Mesendoderm (in vitro differentiated cells): Measurements from ENCODE around the gene TPT1.
A peak's percentile ranks its signal among the peaks of the same experiment; 100 is the strongest.

Experiments
- DNase-seq: peaks from one replicate; pipeline ENCODE4 v3.0.0; 2013
- H2AK5ac ChIP-seq: 2 replicates; pipeline ENCODE4 v1.6.1; 2013; ENCODE audit warnings: low read length, inconsistent platforms
- H2BK120ac ChIP-seq: 2 replicates; pipeline ENCODE4 v1.6.1; 2013; ENCODE audit warnings: low read depth, mild to moderate bottlenecking, low read length, moderate library complexity, mixed read lengths
- H2BK15ac ChIP-seq: replicated peaks from 2 replicates; pipeline ENCODE4 v1.6.1; 2013; ENCODE audit warnings: low read depth, mild to moderate bottlenecking, moderate library complexity
- H2BK5ac ChIP-seq: 2 replicates; pipeline ENCODE4 v1.6.1; 2013; ENCODE audit warnings: low read length, inconsistent platforms
- H3K18ac ChIP-seq: 2 replicates; pipeline ENCODE4 v1.6.1; 2013; ENCODE audit warnings: mild to moderate bottlenecking, low read length, mixed read lengths
- H3K23ac ChIP-seq: one replicate; pipeline ENCODE4 v1.6.1; 2013; ENCODE audit warnings: low read length
- H3K27ac ChIP-seq: 2 replicates; pipeline ENCODE4 v1.5.1; 2013; ENCODE audit warnings: low read depth, mild to moderate bottlenecking, inconsistent platforms, low read length, moderate library complexity
- H3K27me3 ChIP-seq: 2 replicates; pipeline ENCODE4 v1.6.1; 2013; ENCODE audit warnings: low read length, control low read depth, mild to moderate bottlenecking, inconsistent platforms; ENCODE audit not compliant: insufficient read depth, poor library complexity
- H3K36me3 ChIP-seq: 2 replicates; pipeline ENCODE4 v1.6.1; 2013; ENCODE audit warnings: low read length, inconsistent platforms; ENCODE audit not compliant: control insufficient read depth, insufficient read depth
- H3K4ac ChIP-seq: one replicate; pipeline ENCODE4 v1.6.1; 2013; ENCODE audit warnings: low read depth, mild to moderate bottlenecking, low read length, moderate library complexity
- H3K4me1 ChIP-seq: 2 replicates; pipeline ENCODE4 v1.6.1; 2013; ENCODE audit warnings: low read depth, low read length, inconsistent platforms; ENCODE audit not compliant: control insufficient read depth
- H3K4me2 ChIP-seq: 2 replicates; pipeline ENCODE4 v1.6.1; 2013; ENCODE audit warnings: low read length
- H3K4me3 ChIP-seq: 2 replicates; pipeline ENCODE4 v1.5.1; 2013; ENCODE audit warnings: mild to moderate bottlenecking, low read length
- H3K56ac ChIP-seq: one replicate; pipeline ENCODE4 v1.6.1; 2013; ENCODE audit warnings: low read length
- H3K79me1 ChIP-seq: 2 replicates; pipeline ENCODE4 v1.6.1; 2013; ENCODE audit warnings: low read length, inconsistent platforms
- H3K79me2 ChIP-seq: 2 replicates; pipeline ENCODE4 v1.6.1; 2013; ENCODE audit warnings: mild to moderate bottlenecking, low read length; ENCODE audit not compliant: control insufficient read depth, insufficient read depth
- H3K9ac ChIP-seq: 2 replicates; pipeline ENCODE4 v1.6.1; 2013; ENCODE audit warnings: low read length, inconsistent platforms
- H4K5ac ChIP-seq: one replicate; pipeline ENCODE4 v1.6.1; 2013; ENCODE audit warnings: low read length
- H4K8ac ChIP-seq: one replicate; pipeline ENCODE4 v1.6.1; 2013; ENCODE audit warnings: low read depth, mild to moderate bottlenecking, control low read depth, low read length, moderate library complexity
- WGBS: extraction: QIAGEN DNeasy Blood & Tissue Kit; methylation state at CpG from one replicate; pipeline ENCODE4 v1.1.7; 2013; ENCODE audit warnings: low lambda C conversion rate, missing lambda C conversion rate; ENCODE audit not compliant: insufficient coverage; ENCODE audit errors: extremely low coverage; 5-methylcytosine and 5-hydroxymethylcytosine counted together

TPT1 gene

GRCh38 chr13:45316996-45317395, 24.0 kb downstream of the TPT1 start:
- Histone ChIP-seq H2AK5ac (no peak overlapping the region), H3K27ac (no peak overlapping the region), H4K8ac (no peak overlapping the region), H3K56ac (no peak overlapping the region), H3K18ac (no peak overlapping the region), H3K9ac (no peak overlapping the region), H3K79me2 (no peaks in the 10 kb centered on the region), H3K4ac (no peak overlapping the region), H2BK15ac (no peak overlapping the region), H3K4me1 (no peaks in the 10 kb centered on the region), H3K36me3 (no peaks in the 10 kb centered on the region), H2BK120ac (no peak overlapping the region), H4K5ac (no peak overlapping the region), H3K79me1 (no peaks in the 10 kb centered on the region), H3K27me3 (no peaks in the 10 kb centered on the region), H3K4me3 (no peak overlapping the region), H3K23ac (no peak overlapping the region), H2BK5ac (no peak overlapping the region), H3K4me2 (no peak overlapping the region)
- WGBS: no CpG with 5 or more reads among the region's 5 CpGs
- no peak for DNase-seq

GRCh38 chr13:45316338-45316737, 24.6 kb downstream of the TPT1 start:
- Histone ChIP-seq H3K18ac (no peak overlapping the region), H2BK120ac (no peak overlapping the region), H3K4me2 (no peak overlapping the region), H3K79me2 (no peaks in the 10 kb centered on the region), H3K4ac (no peak overlapping the region), H2BK5ac (no peak overlapping the region), H3K4me1 (no peaks in the 10 kb centered on the region), H3K4me3 (no peak overlapping the region), H3K23ac (no peak overlapping the region), H4K5ac (no peak overlapping the region), H2AK5ac (no peak overlapping the region), H3K79me1 (no peaks in the 10 kb centered on the region), H4K8ac (no peak overlapping the region), H3K27me3 (no peaks in the 10 kb centered on the region), H3K56ac (peak overlapping the region; percentile 2), H3K36me3 (no peaks in the 10 kb centered on the region), H2BK15ac (no peak overlapping the region), H3K27ac (no peak overlapping the region), H3K9ac (no peak overlapping the region)
- no peak for DNase-seq
- WGBS: no CpG with 5 or more reads among the region's 6 CpGs

GRCh38 chr13:45315520-45316167, 25.3 kb downstream of the TPT1 start:
- H3K9ac ChIP-seq: no peak overlapping the region
- H3K23ac ChIP-seq: no peak overlapping the region
- no peak overlapping the region for H2BK120ac ChIP-seq
- no peaks in the 10 kb centered on the region for H3K4me1 ChIP-seq
- no peaks in the 10 kb centered on the region for H3K27me3 ChIP-seq
- no peak overlapping the region for H3K18ac ChIP-seq
- H2BK5ac ChIP-seq: no peak overlapping the region
- H3K27ac ChIP-seq: no peak overlapping the region
- no peak overlapping the region for H3K56ac ChIP-seq
- H2BK15ac ChIP-seq: no peak overlapping the region
- no peaks in the 10 kb centered on the region for H3K36me3 ChIP-seq
- no peak overlapping the region for H3K4me3 ChIP-seq
- no peak overlapping the region for H4K8ac ChIP-seq
- H3K79me1 ChIP-seq: no peaks in the 10 kb centered on the region
- H3K4me2 ChIP-seq: no peak overlapping the region
- no peak overlapping the region for H4K5ac ChIP-seq
- DNase-seq: no peak
- whole genome bisulfite sequencing: no CpG with 5 or more reads among the region's 11 CpGs
- H2AK5ac ChIP-seq: no peak overlapping the region
- no peaks in the 10 kb centered on the region for H3K79me2 ChIP-seq
- no peak overlapping the region for H3K4ac ChIP-seq

- no peak overlapping the region for H3K27ac ChIP-seq
- H2AK5ac ChIP-seq: no peak overlapping the region
- no peaks in the 10 kb centered on the region for H3K36me3 ChIP-seq
- no peaks in the 10 kb centered on the region for H3K4me1 ChIP-seq
- no peak overlapping the region for H3K56ac ChIP-seq
- no CpG with 5 or more reads among the region's 10 CpGs for WGBS
- no peak overlapping the region for H4K5ac ChIP-seq
- H3K27me3 ChIP-seq: no peaks in the 10 kb centered on the region
- no peak for DNase-seq
- H3K23ac ChIP-seq: no peak overlapping the region
- H2BK120ac ChIP-seq: no peak overlapping the region
- no peak overlapping the region for H3K4me3 ChIP-seq
- H3K79me1 ChIP-seq: no peaks in the 10 kb centered on the region
- no peak overlapping the region for H3K18ac ChIP-seq
- no peak overlapping the region for H3K4ac ChIP-seq
- no peaks in the 10 kb centered on the region for H3K79me2 ChIP-seq
- H2BK5ac ChIP-seq: no peak overlapping the region
- no peak overlapping the region for H2BK15ac ChIP-seq
- no peak overlapping the region for H3K9ac ChIP-seq
- no peak overlapping the region for H3K4me2 ChIP-seq
- no peak overlapping the region for H4K8ac ChIP-seq
Measured at GRCh38 chr13:45314822-45315221, 26.2 kb downstream of the TPT1 start.

- H4K8ac ChIP-seq: no peak overlapping the region
- H3K79me1 ChIP-seq: no peaks in the 10 kb centered on the region
- H3K36me3 ChIP-seq: no peaks in the 10 kb centered on the region
- H3K4me3 ChIP-seq: no peak overlapping the region
- no peak overlapping the region for H2BK120ac ChIP-seq
- no peaks in the 10 kb centered on the region for H3K27me3 ChIP-seq
- H3K23ac ChIP-seq: no peak overlapping the region
- H3K27ac ChIP-seq: no peak overlapping the region
- H3K4ac ChIP-seq: no peak overlapping the region
- no peak overlapping the region for H4K5ac ChIP-seq
- WGBS: no CpG with 5 or more reads among the region's 15 CpGs
- DNase-seq: no peak
- H2AK5ac ChIP-seq: no peak overlapping the region
- no peaks in the 10 kb centered on the region for H3K79me2 ChIP-seq
- no peak overlapping the region for H2BK5ac ChIP-seq
- H3K4me2 ChIP-seq: peak overlapping the region; percentile 58
- H3K9ac ChIP-seq: no peak overlapping the region
- H2BK15ac ChIP-seq: no peak overlapping the region
- peaks cover 3% of the 10 kb centered on the region for H3K4me1 ChIP-seq
- peak overlapping the region; percentile 42 for H3K56ac ChIP-seq
- H3K18ac ChIP-seq: no peak overlapping the region
Measured at GRCh38 chr13:45310341-45311131, 30.4 kb downstream of the TPT1 start.
